Panc1 (cell line): ENCODE results near the gene SEL1L3. TPM values are rescaled to one million over a fixed set of nuclear protein-coding genes. Genes with fewer than 3 reads are reported as not detected.

Experiments
- ATAC-seq: fragments of 200-7000 bp; cut with Tn5 transposase; 2 replicates; pipeline ENCODE4 v1.9.1; 2020; ENCODE audit warnings: mild to moderate bottlenecking, moderate library complexity
- BruUV-seq: library from RNA; stranded (reverse); fragments of 400-500 nt; replicated peaks from 2 replicates; lab custom pipeline; 2021; lab: Mats Ljungman, UMichigan
- CTCF ChIA-PET: fragments of 300-600 bp; sonication (Branson Sonifier 250); formaldehyde crosslinking; loops from one replicate; lab custom pipeline; 2022; ENCODE audit warnings: antibody characterized with exemption; lab: Charles Lee
- POLR2A ChIA-PET: fragments of 300-600 bp; sonication (Branson Sonifier 250); formaldehyde crosslinking; loops from one replicate; lab custom pipeline; 2022; ENCODE audit warnings: antibody characterized with exemption; lab: Charles Lee
- DNase-seq: peaks from one replicate; pipeline ENCODE4 v3.0.0-alpha.2; 2010; ENCODE audit warnings: low read depth, low spot score
- H3K27ac ChIP-seq: 2 replicates; pipeline ENCODE4 v1.5.1; 2011; ENCODE audit warnings: mild to moderate bottlenecking, low read length, inconsistent platforms
- H3K27me3 ChIP-seq: fragments of 200-500 bp; sonication (Bioruptor generic); 2 replicates; pipeline ENCODE4 v1.6.0; 2014; ENCODE audit warnings: low read length, inconsistent platforms; ENCODE audit not compliant: control insufficient read depth, insufficient read depth
- H3K36me3 ChIP-seq: fragments of 200-500 bp; sonication (Bioruptor generic); 2 replicates; pipeline ENCODE4 v1.5.1; 2014; ENCODE audit warnings: inconsistent platforms, mild to moderate bottlenecking, low read length, moderate library complexity; ENCODE audit not compliant: control insufficient read depth, insufficient read depth
- H3K4me1 ChIP-seq: 2 replicates; pipeline ENCODE4 v1.5.1; 2011; ENCODE audit warnings: inconsistent platforms, mild to moderate bottlenecking, low read length, moderate library complexity; ENCODE audit not compliant: control insufficient read depth, insufficient read depth
- H3K4me3 ChIP-seq, 2 experiments: 2 replicates each; pipeline ENCODE4 v1.5.1; 2011 to 2012; ENCODE audit warnings: low read depth in 2 of 2, low read length in 2 of 2, mild to moderate bottlenecking in 2 of 2, inconsistent platforms in 1 of 2, moderate library complexity in 1 of 2
- H3K9me3 ChIP-seq: fragments of 200-500 bp; sonication (Bioruptor generic); 2 replicates; pipeline ENCODE4 v1.5.1; 2014; ENCODE audit warnings: low read depth, mild to moderate bottlenecking, inconsistent platforms, low read length, moderate library complexity; ENCODE audit not compliant: control insufficient read depth, insufficient read depth
- POLR2AphosphoS5 ChIP-seq: IDR thresholded peaks from 2 replicates; pipeline ENCODE4 v1.6.1; 2012; ENCODE audit warnings: mild to moderate bottlenecking, low read depth, low read length, moderate library complexity
- REST ChIP-seq, 2 experiments: IDR thresholded peaks; 2 replicates each; pipeline ENCODE4 v1.6.1; 2011 to 2012; ENCODE audit warnings: low read depth in 2 of 2, control low read depth in 1 of 2, low read length in 1 of 2, mild to moderate bottlenecking in 1 of 2, moderate library complexity in 1 of 2; ENCODE audit not compliant: insufficient read depth in 1 of 2
- SIN3A ChIP-seq: IDR thresholded peaks from 2 replicates; pipeline ENCODE4 v1.6.1; 2012; ENCODE audit warnings: low read depth, mild to moderate bottlenecking, low read length, moderate library complexity, borderline replicate concordance; ENCODE audit not compliant: insufficient read depth
- TCF7L2 ChIP-seq: IDR thresholded peaks from 2 replicates; pipeline ENCODE4 v1.6.1; 2011; ENCODE audit warnings: mild to moderate bottlenecking, low read depth, low read length, inconsistent platforms
- in situ Hi-C: cut with HindIII; loops from 2 replicates; pipeline ENCODE4 v1.10.0; 2016; ENCODE audit warnings: low sequenced_read_pairs, low pct_unique_long_range_greater_than_20kb
- intact Hi-C: fragments of 100-400 bp; cut with micrococcal nuclease; formaldehyde crosslinking; loops from one replicate; pipeline ENCODE4 v1.10.0; 2022; ENCODE audit not compliant: unreplicated experiment
- total RNA-seq: library from RNA; stranded (reverse); gene quantifications from one replicate; pipeline ENCODE4 v1.2.1, GENCODE V29; 2021; ENCODE audit not compliant: unreplicated experiment
- TF ChIP-seq, protein P1 (sequence below): fragments of 450-650 bp; IDR thresholded peaks from 2 replicates; pipeline ENCODE4 v1.5.1; 2017; ENCODE audit warnings: mild to moderate bottlenecking

The SEL1L3 gene
- total RNA-seq, 1 experiment from 2014 or later: 1.1 TPM

DNA sequence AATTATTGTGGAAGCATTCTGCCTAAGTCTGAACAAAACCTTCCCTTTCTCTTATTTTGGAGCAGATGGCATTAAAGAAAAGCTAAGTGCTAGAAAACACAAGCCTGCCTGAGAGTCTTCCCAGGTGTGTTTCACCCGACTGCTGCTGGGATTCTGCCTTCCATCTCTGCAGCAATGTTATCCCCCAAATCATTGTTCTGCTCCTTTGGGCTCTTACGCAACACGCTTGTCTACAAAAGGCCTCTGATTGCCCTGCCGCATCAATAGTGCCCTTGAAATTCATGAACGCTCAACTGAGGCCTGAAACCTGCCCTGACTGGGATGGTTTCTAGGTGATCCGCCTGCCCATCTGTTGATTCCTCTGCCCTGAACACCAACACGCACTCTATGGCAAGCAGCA is 80.3 kb downstream of the SEL1L3 start:
- CTCF ChIA-PET: no interaction called here
- ATAC-seq: no peak
- H3K27me3 ChIP-seq: peaks cover 2% of the 10 kb centered on the region; the same call in 1 of the 2 replicates
- no peaks in the 10 kb centered on the region for H3K36me3 ChIP-seq
- in situ Hi-C loops: no loop called here
- POLR2A ChIA-PET: no interaction called here
- H3K9me3 ChIP-seq: no peaks in the 10 kb centered on the region
- no peak for DNase-seq
- BruUV-seq: no TSS peak
- H3K27ac ChIP-seq: no peak overlapping the region
- intact Hi-C loops: no loop called here
- H3K4me3 ChIP-seq: no peak overlapping the region
- H3K4me1 ChIP-seq: no peaks in the 10 kb centered on the region
- TF ChIP-seq POLR2AphosphoS5 (no peak), REST (IDR thresholded peaks at IDR 0.05; ENCODE audit: insufficient read depth in 1 of 2, low read depth in 2 of 2, low read length in 1 of 2) (no peak)

DNA sequence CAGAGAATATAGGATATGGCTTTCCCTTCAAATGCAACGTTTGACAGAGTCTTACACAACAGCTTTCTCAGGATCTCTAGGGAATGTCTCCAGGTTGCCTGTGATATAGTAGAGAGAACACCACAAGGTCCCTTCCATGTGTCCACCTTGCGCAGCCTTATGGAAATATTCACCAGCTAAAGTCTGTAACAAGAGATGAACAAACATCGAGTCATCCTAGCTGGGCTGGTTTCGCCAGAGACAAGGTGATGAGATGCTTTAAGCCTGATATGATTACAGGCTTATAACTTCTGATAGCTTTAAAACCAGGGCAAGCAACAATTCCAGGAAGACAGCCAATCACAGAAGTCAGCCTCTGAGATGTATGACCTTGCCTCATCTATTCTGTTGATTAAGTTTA is 83.8 kb downstream of the SEL1L3 start:
- POLR2A ChIA-PET: no interaction called here
- CTCF ChIA-PET: no interaction called here
- no peak for TF ChIP-seq REST (IDR thresholded peaks at IDR 0.05; ENCODE audit: insufficient read depth in 1 of 2, low read depth in 2 of 2, low read length in 1 of 2)
- TF ChIP-seq POLR2AphosphoS5: no peak
- TF ChIP-seq, protein P1, sequence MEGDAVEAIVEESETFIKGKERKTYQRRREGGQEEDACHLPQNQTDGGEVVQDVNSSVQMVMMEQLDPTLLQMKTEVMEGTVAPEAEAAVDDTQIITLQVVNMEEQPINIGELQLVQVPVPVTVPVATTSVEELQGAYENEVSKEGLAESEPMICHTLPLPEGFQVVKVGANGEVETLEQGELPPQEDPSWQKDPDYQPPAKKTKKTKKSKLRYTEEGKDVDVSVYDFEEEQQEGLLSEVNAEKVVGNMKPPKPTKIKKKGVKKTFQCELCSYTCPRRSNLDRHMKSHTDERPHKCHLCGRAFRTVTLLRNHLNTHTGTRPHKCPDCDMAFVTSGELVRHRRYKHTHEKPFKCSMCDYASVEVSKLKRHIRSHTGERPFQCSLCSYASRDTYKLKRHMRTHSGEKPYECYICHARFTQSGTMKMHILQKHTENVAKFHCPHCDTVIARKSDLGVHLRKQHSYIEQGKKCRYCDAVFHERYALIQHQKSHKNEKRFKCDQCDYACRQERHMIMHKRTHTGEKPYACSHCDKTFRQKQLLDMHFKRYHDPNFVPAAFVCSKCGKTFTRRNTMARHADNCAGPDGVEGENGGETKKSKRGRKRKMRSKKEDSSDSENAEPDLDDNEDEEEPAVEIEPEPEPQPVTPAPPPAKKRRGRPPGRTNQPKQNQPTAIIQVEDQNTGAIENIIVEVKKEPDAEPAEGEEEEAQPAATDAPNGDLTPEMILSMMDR: no peak
- no peak for TF ChIP-seq SIN3A
- TF ChIP-seq TCF7L2: no peak
- Histone ChIP-seq H3K27me3 (no peaks in the 10 kb centered on the region), H3K9me3 (no peaks in the 10 kb centered on the region), H3K4me3 (no peak overlapping the region), H3K27ac (no peak overlapping the region), H3K36me3 (no peaks in the 10 kb centered on the region), H3K4me1 (no peaks in the 10 kb centered on the region)
- DNase-seq: no peak
- in situ Hi-C loops: no loop called here
- intact Hi-C loops: no loop called here
- no TSS peak for BruUV-seq
- ATAC-seq: no peak
